Spleen (tissue), 7 donors: ENCODE data around the gene SLC35G3.

Experiments
- CTCF ChIP-seq, 11 experiments: fragments of 200-600 bp in 7 of 11; fragments of 450-650 bp in 4 of 11; sonication (generic) in 4 of 11; IDR thresholded peaks in 8 of 11; conservative IDR thresholded peaks in 3 of 11; 1 replicate in 7 of 11; 2 replicates in 4 of 11; pipeline versions ENCODE4 v1.4.0 to v1.8.0; 2016 to 2021; ENCODE audit warnings: antibody characterized with exemption in 11 of 11, inconsistent platforms in 4 of 11, mild to moderate bottlenecking in 1 of 11
- POLR2A ChIP-seq, 3 donors: fragments of 450-650 bp; IDR thresholded peaks; one replicate each; pipeline ENCODE4 v1.5.1; 2017; ENCODE audit warnings: antibody characterized with exemption in 3 of 3, mild to moderate bottlenecking in 1 of 3
- POLR2AphosphoS5 ChIP-seq, 3 donors: sonication (generic); formaldehyde crosslinking; IDR thresholded peaks; one replicate each; pipeline ENCODE4 v1.5.1; 2017; ENCODE audit warnings: antibody characterized with exemption in 3 of 3
- donor health status: DM: no; HTN: no; CAD: no; lungs with moderate emphysema.
- donor health status: DM: no; HTN: no; CAD: no.
- donor health status: DM: no; HTN: no; CAD: no.

GRCh38 chr17:35159940-35160339 is 34.3 kb downstream of the SLC35G3 start:
- TF ChIP-seq POLR2A (IDR thresholded peaks at IDR 0.05) (no peak), CTCF (IDR thresholded peaks at IDR 0.05 in 8 of 11, conservative IDR thresholded peaks at IDR 0.05 in 3 of 11) (no peak), POLR2AphosphoS5 (IDR thresholded peaks at IDR 0.05) (no peak)
